IMR-90 (cell line): ENCODE data around the gene NPAS3. TPM values are rescaled to one million over a fixed set of nuclear protein-coding genes. Genes with fewer than 3 reads are reported as not detected.

Source experiments
- ATAC-seq: fragments of 200-7000 bp; cut with Tn5 transposase; 2 replicates; pipeline ENCODE4 v1.9.1; 2020; ENCODE audit warnings: low read depth, mild to moderate bottlenecking, moderate library complexity
- BruUV-seq: library from RNA; stranded (reverse); fragments of 400-500 nt; replicated peaks from 2 replicates; lab custom pipeline; 2021; lab: Mats Ljungman, UMichigan
- CTCF ChIA-PET: fragments of 300-600 bp; formaldehyde crosslinking; extraction: SDS; loops from one replicate; lab custom pipeline; 2021; ENCODE audit warnings: antibody characterized with exemption; lab: Yijun Ruan, JAX
- POLR2A ChIA-PET: fragments of 300-600 bp; sonication (Branson Sonifier 250); formaldehyde crosslinking; loops from one replicate; lab custom pipeline; 2022; ENCODE audit warnings: antibody characterized with exemption; ENCODE audit not compliant: unreplicated experiment; lab: Charles Lee
- DNase-seq: peaks from one replicate; pipeline ENCODE4 v3.0.0; 2013
- H2AFZ ChIP-seq: replicated peaks from 2 replicates; pipeline ENCODE3; 2013; ENCODE audit warnings: low read length, mild to moderate bottlenecking; ENCODE audit not compliant: poor library complexity
- H2AK5ac ChIP-seq: 2 replicates; pipeline ENCODE4 v1.6.1; 2013; ENCODE audit warnings: low read depth, low read length, inconsistent platforms
- H2AK9ac ChIP-seq: replicated peaks from 2 replicates; pipeline ENCODE3; 2013; ENCODE audit warnings: mild to moderate bottlenecking, low read depth, low read length, moderate library complexity; ENCODE audit not compliant: poor library complexity
- H2BK120ac ChIP-seq: 2 replicates; pipeline ENCODE4 v1.6.1; 2013; ENCODE audit warnings: low read depth, low read length, inconsistent platforms
- H2BK15ac ChIP-seq: 3 replicates; pipeline ENCODE4 v1.6.1; 2013; ENCODE audit warnings: low read depth, low read length, inconsistent platforms
- H2BK20ac ChIP-seq: 2 replicates; pipeline ENCODE4 v1.6.1; 2013; ENCODE audit warnings: low read depth, mild to moderate bottlenecking, inconsistent platforms, low read length, moderate library complexity
- H2BK5ac ChIP-seq: 2 replicates; pipeline ENCODE4 v1.6.1; 2013; ENCODE audit warnings: mild to moderate bottlenecking, low read depth, low read length, inconsistent platforms; ENCODE audit not compliant: poor library complexity, severe bottlenecking
- H3K14ac ChIP-seq: replicated peaks from 2 replicates; pipeline ENCODE4 v1.6.1; 2013; ENCODE audit warnings: low read depth, low read length, inconsistent platforms
- H3K18ac ChIP-seq: 2 replicates; pipeline ENCODE4 v1.6.1; 2013; ENCODE audit warnings: low read depth, low read length, control low read depth
- H3K23ac ChIP-seq: 2 replicates; pipeline ENCODE4 v1.6.1; 2013; ENCODE audit warnings: low read depth, low read length, inconsistent platforms
- H3K27ac ChIP-seq: 2 replicates; pipeline ENCODE4 v1.5.1; 2013; ENCODE audit warnings: mild to moderate bottlenecking, control low read depth, low read length; ENCODE audit not compliant: insufficient read depth
- H3K27me3 ChIP-seq: 2 replicates; pipeline ENCODE4 v1.6.1; 2013; ENCODE audit warnings: low read length; ENCODE audit not compliant: control insufficient read depth, insufficient read depth
- H3K36me3 ChIP-seq: 2 replicates; pipeline ENCODE4 v1.6.1; 2013; ENCODE audit warnings: low read length, mixed read lengths; ENCODE audit not compliant: control insufficient read depth, insufficient read depth
- H3K4ac ChIP-seq: 2 replicates; pipeline ENCODE4 v1.6.1; 2013; ENCODE audit warnings: low read depth, low read length, inconsistent platforms
- H3K4me1 ChIP-seq: 2 replicates; pipeline ENCODE4 v1.6.1; 2013; ENCODE audit warnings: low read length, mixed read lengths; ENCODE audit not compliant: control insufficient read depth, insufficient read depth
- H3K4me2 ChIP-seq: 2 replicates; pipeline ENCODE4 v1.6.1; 2013; ENCODE audit warnings: low read depth, mild to moderate bottlenecking, control low read depth, low read length, moderate library complexity
- H3K4me3 ChIP-seq: 2 replicates; pipeline ENCODE4 v1.5.1; 2013; ENCODE audit warnings: low read depth, mild to moderate bottlenecking, control low read depth, low read length, moderate library complexity; ENCODE audit not compliant: insufficient read depth
- H3K56ac ChIP-seq: 2 replicates; pipeline ENCODE4 v1.6.1; 2013; ENCODE audit warnings: low read length, inconsistent platforms; ENCODE audit not compliant: insufficient read depth; ENCODE audit errors: extremely low read depth
- H3K79me1 ChIP-seq, 2 experiments: 2 replicates each; pipeline ENCODE4 v1.6.1; 2013; ENCODE audit warnings: low read length in 2 of 2, inconsistent platforms in 1 of 2, low read depth in 1 of 2
- H3K9ac ChIP-seq: 2 replicates; pipeline ENCODE4 v1.6.1; 2013; ENCODE audit warnings: low read depth, low read length, control low read depth
- H3K9me1 ChIP-seq: 2 replicates; pipeline ENCODE4 v1.6.1; 2013; ENCODE audit warnings: low read length, inconsistent platforms; ENCODE audit not compliant: insufficient read depth
- H3K9me3 ChIP-seq: 2 replicates; pipeline ENCODE4 v1.6.1; 2013; ENCODE audit warnings: low read length; ENCODE audit not compliant: control insufficient read depth, insufficient read depth
- H4K20me1 ChIP-seq: 2 replicates; pipeline ENCODE4 v1.6.1; 2013; ENCODE audit warnings: low read length, inconsistent platforms; ENCODE audit not compliant: insufficient read depth
- H4K5ac ChIP-seq: 2 replicates; pipeline ENCODE4 v1.6.1; 2013; ENCODE audit warnings: mild to moderate bottlenecking, low read depth, low read length, control low read depth
- H4K8ac ChIP-seq, 2 experiments: 2 replicates each; pipeline ENCODE4 v1.6.1; 2013; ENCODE audit warnings: low read depth in 2 of 2, low read length in 2 of 2, control low read depth in 1 of 2, inconsistent platforms in 1 of 2
- H4K91ac ChIP-seq: 2 replicates; pipeline ENCODE4 v1.6.1; 2013; ENCODE audit warnings: low read depth, low read length, inconsistent platforms; ENCODE audit not compliant: insufficient read depth
- CEBPB ChIP-seq: IDR thresholded peaks from 2 replicates; pipeline ENCODE4 v1.6.1; 2012; ENCODE audit warnings: low read depth, low read length, improper control_type of control experiment
- FOS ChIP-seq: fragments of 150-350 bp; IDR thresholded peaks from 2 replicates; pipeline ENCODE4 v1.6.1; 2016; ENCODE audit warnings: low read depth, low read length
- MAFK ChIP-seq: IDR thresholded peaks from 2 replicates; pipeline ENCODE4 v1.6.1; 2012; ENCODE audit warnings: low read depth, low read length, improper control_type of control experiment
- MXI1 ChIP-seq: IDR thresholded peaks from 2 replicates; pipeline ENCODE4 v1.6.1; 2012; ENCODE audit warnings: low read depth, mild to moderate bottlenecking, low read length, moderate library complexity, borderline replicate concordance
- NFE2L2 ChIP-seq: fragments of 150-350 bp; IDR thresholded peaks from 2 replicates; pipeline ENCODE4 v1.6.1; 2016; ENCODE audit warnings: low read depth, mild to moderate bottlenecking, low read length
- RAD21 ChIP-seq: IDR thresholded peaks from 2 replicates; pipeline ENCODE4 v1.6.1; 2012; ENCODE audit warnings: low read length, improper control_type of control experiment
- RCOR1 ChIP-seq: IDR thresholded peaks from 2 replicates; pipeline ENCODE4 v1.6.1; 2012; ENCODE audit warnings: mild to moderate bottlenecking, low read length, improper control_type of control experiment; ENCODE audit not compliant: insufficient replicate concordance
- RFX5 ChIP-seq: IDR thresholded peaks from 2 replicates; pipeline ENCODE4 v1.8.0; 2012; ENCODE audit warnings: low read depth, mild to moderate bottlenecking, low read length, moderate library complexity
- SMC3 ChIP-seq: fragments of 150-350 bp; IDR thresholded peaks from 2 replicates; pipeline ENCODE4 v1.6.1; 2016; ENCODE audit warnings: low read depth, mild to moderate bottlenecking, antibody characterized with exemption, low read length, moderate library complexity
- WGBS, 2 experiments: methylation state at CpG; one replicate each; pipeline versions ENCODE4 v1.1.5 to v1.1.7; 2013; ENCODE audit warnings: missing lambda C conversion rate in 2 of 2; ENCODE audit not compliant: insufficient read length in 1 of 2; ENCODE audit errors: extremely low coverage in 2 of 2; 5-methylcytosine and 5-hydroxymethylcytosine counted together
- dilution Hi-C: fragments of 300-500 bp; cut with HindIII; formaldehyde crosslinking; loops from one replicate; pipeline ENCODE4 v1.14.3; 2018; ENCODE audit warnings: low sequenced_read_pairs; ENCODE audit not compliant: unreplicated experiment
- in situ Hi-C: fragments of 300-500 bp; cut with MboI; formaldehyde crosslinking; loops from 3 replicates; pipeline ENCODE4 v1.14.3; 2019; ENCODE audit warnings: low sequenced_read_pairs, inconsistent platforms, mixed read lengths
- intact Hi-C: fragments of 100-400 bp; cut with micrococcal nuclease; formaldehyde crosslinking; loops from 2 replicates; pipeline ENCODE4 v1.10.0; 2022
- polyA plus RNA-seq, 3 experiments: library from polyadenylated mRNA; depleted of rRNA; stranded (reverse); fragments of >200 nt; gene quantifications; 2 replicates each; pipeline ENCODE4 v1.2.3, GENCODE V29; 2012; ENCODE audit warnings: low replicate concordance in 1 of 3
- total RNA-seq: library from RNA; depleted of rRNA; stranded (reverse); fragments of >200 nt; gene quantifications from 2 replicates; pipeline ENCODE4 v1.2.3, GENCODE V29; 2012
- TF ChIP-seq, protein P1 (sequence below): fragments of 150-350 bp; IDR thresholded peaks from 2 replicates; pipeline ENCODE4 v1.6.1; 2017; ENCODE audit warnings: mild to moderate bottlenecking, antibody characterized with exemption, low read length, low read depth
- TF ChIP-seq, protein P2 (sequence below): fragments of 150-350 bp; IDR thresholded peaks from 2 replicates; pipeline ENCODE4 v1.6.1; 2016; ENCODE audit warnings: low read depth, mild to moderate bottlenecking, low read length, moderate library complexity, borderline replicate concordance

Gene NPAS3
- total and polyA plus RNA-seq, 2 of the 4 experiments (the other 2 are of a cell fraction), result not detected

DNA sequence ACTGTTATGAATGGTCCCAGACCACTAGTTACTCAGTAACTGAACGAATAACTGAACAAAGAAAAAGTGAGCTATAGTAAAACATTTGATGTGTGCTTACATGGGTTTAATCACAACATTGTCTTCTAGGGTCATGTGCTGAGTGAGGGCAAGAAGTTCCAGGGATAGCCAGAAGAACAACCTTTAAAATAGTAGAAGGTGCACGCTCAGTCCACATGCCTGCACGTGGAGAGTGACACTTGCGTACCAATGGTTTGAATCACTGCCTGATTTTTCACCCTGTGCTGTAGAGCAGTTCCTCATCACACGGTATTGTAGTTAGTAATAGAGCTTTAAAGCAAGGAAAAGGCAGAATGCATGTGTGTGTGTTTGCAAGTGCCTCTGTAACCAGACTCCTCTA is 788.0 kb downstream of the NPAS3 start:
- no peak overlapping the region for H2AFZ ChIP-seq
- no peak overlapping the region for H4K8ac ChIP-seq
- H3K9ac ChIP-seq, result no peak overlapping the region
- no peak for DNase-seq
- H2AK9ac ChIP-seq, result no peak overlapping the region
- H3K56ac ChIP-seq, result no peak overlapping the region
- H3K27me3 ChIP-seq, result no peaks in the 10 kb centered on the region
- no peaks in the 10 kb centered on the region for H4K20me1 ChIP-seq
- dilution Hi-C loops, result no loop called here
- intact Hi-C loops, result no loop called here
- no peak overlapping the region for H2BK20ac ChIP-seq
- H3K79me1 ChIP-seq, result no peaks in the 10 kb centered on the region
- no peaks in the 10 kb centered on the region for H3K9me1 ChIP-seq
- no TSS peak for BruUV-seq
- no peak overlapping the region for H3K27ac ChIP-seq
- H3K4me3 ChIP-seq, result no peak overlapping the region
- H2BK15ac ChIP-seq, result no peak overlapping the region
- H2BK5ac ChIP-seq, result no peak overlapping the region
- no peak overlapping the region for H4K5ac ChIP-seq
- H4K91ac ChIP-seq, result no peak overlapping the region
- no peak overlapping the region for H2BK120ac ChIP-seq
- H3K4ac ChIP-seq, result no peak overlapping the region
- H3K23ac ChIP-seq, result no peak overlapping the region
- H3K4me1 ChIP-seq, result no peaks in the 10 kb centered on the region
- in situ Hi-C loops, result no loop called here
- ATAC-seq, result no peak
- H3K9me3 ChIP-seq, result no peaks in the 10 kb centered on the region
- ChIA-PET CTCF (no interaction called here), POLR2A (no interaction called here)
- H3K18ac ChIP-seq, result no peak overlapping the region
- WGBS, 2 experiments, result 80% methylated on average over 2 of the region's 5 CpGs; no CpG with 5 or more reads in 1 of the 2 experiments
- H2AK5ac ChIP-seq, result no peak overlapping the region
- TF ChIP-seq RFX5, result no peak
- TF ChIP-seq NFE2L2, result no peak
- TF ChIP-seq RAD21, result no peak
- TF ChIP-seq MXI1, result no peak
- TF ChIP-seq MAFK, result no peak
- TF ChIP-seq CEBPB, result no peak
- no peak for TF ChIP-seq SMC3
- TF ChIP-seq RCOR1, result no peak
- TF ChIP-seq, protein P1, sequence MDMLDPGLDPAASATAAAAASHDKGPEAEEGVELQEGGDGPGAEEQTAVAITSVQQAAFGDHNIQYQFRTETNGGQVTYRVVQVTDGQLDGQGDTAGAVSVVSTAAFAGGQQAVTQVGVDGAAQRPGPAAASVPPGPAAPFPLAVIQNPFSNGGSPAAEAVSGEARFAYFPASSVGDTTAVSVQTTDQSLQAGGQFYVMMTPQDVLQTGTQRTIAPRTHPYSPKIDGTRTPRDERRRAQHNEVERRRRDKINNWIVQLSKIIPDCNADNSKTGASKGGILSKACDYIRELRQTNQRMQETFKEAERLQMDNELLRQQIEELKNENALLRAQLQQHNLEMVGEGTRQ, result no peak
- TF ChIP-seq, protein P2, sequence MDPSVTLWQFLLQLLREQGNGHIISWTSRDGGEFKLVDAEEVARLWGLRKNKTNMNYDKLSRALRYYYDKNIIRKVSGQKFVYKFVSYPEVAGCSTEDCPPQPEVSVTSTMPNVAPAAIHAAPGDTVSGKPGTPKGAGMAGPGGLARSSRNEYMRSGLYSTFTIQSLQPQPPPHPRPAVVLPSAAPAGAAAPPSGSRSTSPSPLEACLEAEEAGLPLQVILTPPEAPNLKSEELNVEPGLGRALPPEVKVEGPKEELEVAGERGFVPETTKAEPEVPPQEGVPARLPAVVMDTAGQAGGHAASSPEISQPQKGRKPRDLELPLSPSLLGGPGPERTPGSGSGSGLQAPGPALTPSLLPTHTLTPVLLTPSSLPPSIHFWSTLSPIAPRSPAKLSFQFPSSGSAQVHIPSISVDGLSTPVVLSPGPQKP, result no peak
- TF ChIP-seq FOS, result no peak
- no peak overlapping the region for H3K14ac ChIP-seq
- H3K4me2 ChIP-seq, result no peak overlapping the region
- H3K36me3 ChIP-seq, result no peaks in the 10 kb centered on the region
